GM18907 (cell line): ENCODE measurements around the gene MUC5AC.
"Not testable (repeated sequence)": the region's sequence is repeated elsewhere in the genome, so short reads cannot be mapped to it uniquely, and the experiment has no call there.

Source experiments
- ATAC-seq: cut with Tn5 transposase; IDR thresholded peaks from one replicate; pipeline ENCODE4 v1.9.1; 2021; ENCODE audit warnings: mild to moderate bottlenecking, moderate library complexity; ENCODE audit not compliant: unreplicated experiment

Gene MUC5AC

GRCh38 chr11:1234771-1235305 is 77.1 kb downstream of the MUC5AC start:
- ATAC-seq: no peak

GRCh38 chr11:1235306-1235900 is 77.7 kb downstream of the MUC5AC start:
- ATAC-seq: no peak

DNA sequence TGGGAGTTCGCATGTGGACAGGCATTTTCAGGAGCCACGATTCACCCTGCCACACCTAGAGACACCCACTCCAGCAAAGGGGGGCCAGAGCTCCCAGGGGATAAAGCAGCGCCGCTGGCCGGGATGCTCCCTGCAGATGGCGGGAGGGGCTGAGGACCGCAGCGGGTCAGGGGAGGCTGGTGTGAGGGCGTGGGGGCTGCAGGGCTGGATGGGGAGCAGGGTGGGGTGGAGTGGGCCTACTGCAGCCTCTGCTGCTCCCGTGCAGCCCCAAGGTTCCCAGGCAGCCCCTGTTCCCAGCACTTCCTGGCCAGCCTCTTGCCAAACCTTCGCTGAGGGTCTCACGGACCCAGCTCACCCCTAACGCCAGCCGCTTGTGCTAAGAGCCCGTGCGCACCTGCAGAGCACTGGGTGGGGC is 78.2 kb downstream of the MUC5AC start:
- ATAC-seq: no peak

GRCh38 chr11:1236316-1237127 is 78.8 kb downstream of the MUC5AC start:
- no peak for ATAC-seq

- ATAC-seq: no peak
These were observed 79.4 kb downstream of the MUC5AC start for GRCh38 chr11:1237128-1237580.

DNA sequence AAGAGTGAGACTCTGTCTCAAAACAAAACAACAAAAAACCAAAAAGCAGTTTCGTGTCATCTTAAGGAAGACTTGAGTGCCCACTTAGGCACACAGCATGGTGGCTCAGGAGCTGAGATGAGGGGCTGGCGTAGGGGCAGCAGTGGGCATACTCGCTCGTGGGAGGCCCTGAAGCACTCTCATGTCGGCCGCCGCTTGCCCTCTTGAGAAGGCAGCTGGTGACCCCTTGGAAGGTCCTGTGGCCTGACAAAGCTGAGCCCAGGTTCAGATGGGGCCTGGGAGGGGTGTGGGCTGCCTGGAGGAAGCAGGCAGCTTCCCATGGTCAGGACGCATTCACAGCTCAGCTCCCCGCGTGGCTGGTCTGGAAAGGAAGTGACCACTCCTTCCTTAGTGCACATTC is 80.1 kb downstream of the MUC5AC start:
- no peak for ATAC-seq

DNA sequence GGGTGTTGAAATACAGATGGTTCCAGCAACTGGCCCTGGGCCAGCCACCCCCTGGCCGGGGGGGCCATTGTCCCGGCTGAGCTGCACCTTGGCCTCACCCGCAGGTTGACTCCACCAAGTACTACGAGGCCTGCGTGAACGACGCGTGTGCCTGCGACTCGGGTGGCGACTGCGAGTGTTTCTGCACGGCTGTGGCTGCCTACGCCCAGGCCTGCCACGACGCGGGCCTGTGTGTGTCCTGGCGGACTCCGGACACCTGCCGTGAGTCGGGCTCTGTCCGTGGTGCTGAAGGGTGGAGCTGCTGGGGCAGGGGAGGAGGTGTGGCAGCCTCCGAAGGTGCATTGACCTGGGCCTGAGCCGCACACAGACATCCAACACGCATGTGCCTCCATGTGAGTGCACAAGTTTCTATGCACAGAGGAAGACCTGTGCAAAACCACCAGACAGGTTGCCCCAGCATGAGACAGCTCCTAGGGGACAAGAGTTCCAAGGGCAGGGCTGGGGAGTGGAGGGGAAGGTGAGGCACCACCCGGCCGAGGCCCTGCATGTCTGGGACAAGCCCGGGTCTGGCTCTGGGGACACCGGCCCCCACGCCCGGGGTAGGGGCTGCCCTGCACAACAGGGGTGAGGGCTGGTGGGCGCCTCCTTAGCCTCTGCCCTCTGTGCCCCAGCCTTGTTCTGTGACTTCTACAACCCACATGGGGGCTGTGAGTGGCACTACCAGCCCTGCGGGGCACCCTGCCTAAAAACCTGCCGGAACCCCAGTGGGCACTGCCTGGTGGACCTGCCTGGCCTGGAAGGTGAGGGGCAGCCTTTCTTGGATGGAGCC is 81.2 kb downstream of the MUC5AC start:
- ATAC-seq: no peak

DNA sequence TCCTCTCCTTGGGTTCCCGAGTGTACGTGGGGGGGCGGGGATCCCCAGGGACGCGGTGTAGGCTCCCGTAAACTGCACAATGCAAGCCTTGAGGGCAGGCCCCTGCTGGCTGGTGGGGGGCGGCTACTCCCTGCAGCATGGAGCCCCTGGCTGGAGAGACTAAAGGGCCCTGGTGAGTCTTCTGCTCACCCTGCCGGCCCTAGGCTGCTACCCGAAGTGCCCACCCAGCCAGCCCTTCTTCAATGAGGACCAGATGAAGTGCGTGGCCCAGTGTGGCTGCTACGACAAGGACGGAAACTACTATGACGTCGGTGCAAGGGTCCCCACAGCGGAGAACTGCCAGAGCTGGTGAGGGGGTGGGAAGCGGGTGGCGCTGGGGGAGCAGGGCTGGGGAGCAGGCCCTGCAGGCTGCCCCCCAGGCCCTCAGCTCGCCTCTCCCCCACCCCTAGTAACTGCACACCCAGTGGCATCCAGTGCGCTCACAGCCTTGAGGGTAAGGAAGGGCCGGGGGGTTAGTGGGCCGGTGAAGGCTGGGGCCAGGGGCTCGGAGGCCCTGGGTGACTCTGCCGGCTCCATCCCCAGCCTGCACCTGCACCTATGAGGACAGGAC is 81.9 kb downstream of the MUC5AC start:
- no peak for ATAC-seq

DNA sequence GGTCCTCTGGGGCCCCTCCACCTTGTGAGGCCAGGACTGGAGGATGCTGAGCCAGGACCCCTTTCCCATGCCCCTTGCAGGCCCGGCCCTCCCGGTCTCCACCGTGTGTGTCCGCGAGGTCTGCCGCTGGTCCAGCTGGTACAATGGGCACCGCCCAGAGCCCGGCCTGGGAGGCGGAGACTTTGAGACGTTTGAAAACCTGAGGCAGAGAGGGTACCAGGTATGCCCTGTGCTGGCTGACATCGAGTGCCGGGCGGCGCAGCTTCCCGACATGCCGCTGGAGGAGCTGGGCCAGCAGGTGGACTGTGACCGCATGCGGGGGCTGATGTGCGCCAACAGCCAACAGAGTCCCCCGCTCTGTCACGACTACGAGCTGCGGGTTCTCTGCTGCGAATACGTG is 83.0 kb downstream of the MUC5AC start:
- no peak for ATAC-seq

DNA sequence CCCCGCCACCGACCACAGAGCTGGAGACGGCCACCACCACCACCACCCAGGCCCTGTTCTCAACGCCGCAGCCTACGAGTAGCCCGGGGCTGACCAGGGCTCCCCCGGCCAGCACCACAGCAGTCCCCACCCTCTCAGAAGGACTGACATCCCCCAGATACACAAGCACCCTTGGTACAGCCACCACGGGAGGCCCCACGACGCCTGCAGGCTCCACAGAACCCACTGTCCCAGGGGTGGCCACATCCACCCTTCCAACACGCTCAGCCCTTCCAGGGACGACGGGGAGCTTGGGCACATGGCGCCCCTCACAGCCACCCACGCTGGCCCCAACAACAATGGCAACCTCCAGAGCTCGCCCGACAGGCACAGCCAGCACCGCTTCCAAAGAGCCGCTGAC is 84.0 kb downstream of the MUC5AC start:
- ATAC-seq: no peak

DNA sequence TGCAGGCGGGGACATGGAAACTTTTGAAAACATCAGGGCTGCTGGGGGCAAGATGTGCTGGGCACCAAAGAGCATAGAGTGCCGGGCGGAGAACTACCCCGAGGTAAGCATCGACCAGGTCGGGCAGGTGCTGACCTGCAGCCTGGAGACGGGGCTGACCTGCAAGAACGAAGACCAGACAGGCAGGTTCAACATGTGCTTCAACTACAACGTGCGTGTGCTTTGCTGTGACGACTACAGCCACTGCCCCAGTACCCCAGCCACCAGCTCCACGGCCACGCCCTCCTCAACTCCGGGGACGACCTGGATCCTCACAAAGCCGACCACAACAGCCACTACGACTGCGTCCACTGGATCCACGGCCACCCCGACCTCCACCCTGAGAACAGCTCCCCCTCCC is 84.5 kb downstream of the MUC5AC start:
- no peak for ATAC-seq

DNA sequence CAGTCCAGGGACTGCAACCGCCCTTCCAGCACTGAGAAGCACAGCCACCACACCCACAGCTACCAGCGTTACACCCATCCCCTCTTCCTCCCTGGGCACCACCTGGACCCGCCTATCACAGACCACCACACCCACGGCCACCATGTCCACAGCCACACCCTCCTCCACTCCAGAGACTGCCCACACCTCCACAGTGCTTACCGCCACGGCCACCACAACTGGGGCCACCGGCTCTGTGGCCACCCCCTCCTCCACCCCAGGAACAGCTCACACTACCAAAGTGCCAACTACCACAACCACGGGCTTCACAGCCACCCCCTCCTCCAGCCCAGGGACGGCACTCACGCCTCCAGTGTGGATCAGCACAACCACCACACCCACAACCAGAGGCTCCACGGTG is 85.0 kb downstream of the MUC5AC start:
- ATAC-seq: not testable (repeated sequence)

DNA sequence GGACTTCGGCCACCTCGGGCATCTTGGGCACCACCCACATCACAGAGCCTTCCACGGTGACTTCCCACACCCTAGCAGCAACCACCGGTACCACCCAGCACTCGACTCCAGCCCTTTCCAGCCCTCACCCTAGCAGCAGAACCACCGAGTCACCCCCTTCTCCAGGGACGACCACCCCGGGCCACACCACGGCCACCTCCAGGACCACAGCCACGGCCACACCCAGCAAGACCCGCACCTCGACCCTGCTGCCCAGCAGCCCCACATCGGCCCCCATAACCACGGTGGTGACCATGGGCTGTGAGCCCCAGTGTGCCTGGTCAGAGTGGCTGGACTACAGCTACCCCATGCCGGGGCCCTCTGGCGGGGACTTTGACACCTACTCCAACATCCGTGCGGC is 85.8 kb downstream of the MUC5AC start:
- not testable (repeated sequence) for ATAC-seq

DNA sequence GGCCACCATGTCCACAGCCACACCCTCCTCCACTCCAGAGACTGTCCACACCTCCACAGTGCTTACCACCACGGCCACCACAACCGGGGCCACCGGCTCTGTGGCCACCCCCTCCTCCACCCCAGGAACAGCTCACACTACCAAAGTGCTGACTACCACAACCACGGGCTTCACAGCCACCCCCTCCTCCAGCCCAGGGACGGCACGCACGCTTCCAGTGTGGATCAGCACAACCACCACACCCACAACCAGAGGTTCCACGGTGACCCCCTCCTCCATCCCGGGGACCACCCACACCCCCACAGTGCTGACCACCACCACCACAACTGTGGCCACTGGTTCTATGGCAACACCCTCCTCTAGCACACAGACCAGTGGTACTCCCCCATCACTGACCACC is 86.8 kb downstream of the MUC5AC start:
- not testable (repeated sequence) for ATAC-seq

GRCh38 chr11:1245717-1246116 is 88.0 kb downstream of the MUC5AC start:
- not testable (repeated sequence) for ATAC-seq

- ATAC-seq: not testable (repeated sequence)
These were observed 88.5 kb downstream of the MUC5AC start for GRCh38 chr11:1246301-1246700.

DNA sequence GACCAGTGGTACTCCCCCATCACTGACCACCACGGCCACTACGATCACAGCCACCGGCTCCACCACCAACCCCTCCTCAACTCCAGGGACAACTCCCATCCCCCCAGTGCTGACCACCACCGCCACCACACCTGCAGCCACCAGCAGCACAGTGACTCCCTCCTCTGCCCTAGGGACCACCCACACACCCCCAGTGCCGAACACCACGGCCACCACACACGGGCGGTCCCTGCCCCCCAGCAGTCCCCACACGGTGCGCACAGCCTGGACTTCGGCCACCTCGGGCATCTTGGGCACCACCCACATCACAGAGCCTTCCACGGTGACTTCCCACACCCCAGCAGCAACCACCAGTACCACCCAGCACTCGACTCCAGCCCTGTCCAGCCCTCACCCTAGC is 89.3 kb downstream of the MUC5AC start:
- not testable (repeated sequence) for ATAC-seq

DNA sequence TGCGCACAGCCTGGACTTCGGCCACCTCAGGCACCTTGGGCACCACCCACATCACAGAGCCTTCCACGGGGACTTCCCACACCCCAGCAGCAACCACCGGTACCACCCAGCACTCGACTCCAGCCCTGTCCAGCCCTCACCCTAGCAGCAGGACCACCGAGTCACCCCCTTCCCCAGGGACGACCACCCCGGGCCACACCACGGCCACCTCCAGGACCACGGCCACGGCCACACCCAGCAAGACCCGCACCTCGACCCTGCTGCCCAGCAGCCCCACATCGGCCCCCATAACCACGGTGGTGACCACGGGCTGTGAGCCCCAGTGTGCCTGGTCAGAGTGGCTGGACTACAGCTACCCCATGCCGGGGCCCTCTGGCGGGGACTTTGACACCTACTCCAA is 91.2 kb downstream of the MUC5AC start:
- ATAC-seq: not testable (repeated sequence)

GRCh38 chr11:1250411-1250810 is 92.7 kb downstream of the MUC5AC start:
- not testable (repeated sequence) for ATAC-seq
